Medulla oblongata (tissue), 1 donor: ENCODE measurements around the gene AHDC1.
A peak's percentile ranks its signal among the peaks of the same experiment; 100 is the strongest.
"Not testable (repeated sequence)": the region's sequence is repeated elsewhere in the genome, so short reads cannot be mapped to it uniquely, and the experiment has no call there.

Source experiments
- DNase-seq: peaks from one replicate; pipeline ENCODE4 v3.0.0-alpha.2; 2015; ENCODE audit errors: extremely low spot score

Gene AHDC1

DNA sequence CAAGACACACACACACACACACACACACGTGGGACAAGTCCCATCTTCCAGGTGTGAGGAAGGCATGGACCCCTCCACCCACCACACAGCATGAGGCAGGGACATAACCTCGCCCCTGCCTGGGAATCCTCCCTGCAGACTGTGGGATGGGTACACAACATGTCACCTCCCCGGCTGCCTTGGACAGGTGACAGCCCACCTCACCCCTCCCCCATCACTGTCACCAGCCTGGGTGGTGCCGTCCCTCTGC, 40.7 kb downstream of the AHDC1 start:
- no peak for DNase-seq

DNA sequence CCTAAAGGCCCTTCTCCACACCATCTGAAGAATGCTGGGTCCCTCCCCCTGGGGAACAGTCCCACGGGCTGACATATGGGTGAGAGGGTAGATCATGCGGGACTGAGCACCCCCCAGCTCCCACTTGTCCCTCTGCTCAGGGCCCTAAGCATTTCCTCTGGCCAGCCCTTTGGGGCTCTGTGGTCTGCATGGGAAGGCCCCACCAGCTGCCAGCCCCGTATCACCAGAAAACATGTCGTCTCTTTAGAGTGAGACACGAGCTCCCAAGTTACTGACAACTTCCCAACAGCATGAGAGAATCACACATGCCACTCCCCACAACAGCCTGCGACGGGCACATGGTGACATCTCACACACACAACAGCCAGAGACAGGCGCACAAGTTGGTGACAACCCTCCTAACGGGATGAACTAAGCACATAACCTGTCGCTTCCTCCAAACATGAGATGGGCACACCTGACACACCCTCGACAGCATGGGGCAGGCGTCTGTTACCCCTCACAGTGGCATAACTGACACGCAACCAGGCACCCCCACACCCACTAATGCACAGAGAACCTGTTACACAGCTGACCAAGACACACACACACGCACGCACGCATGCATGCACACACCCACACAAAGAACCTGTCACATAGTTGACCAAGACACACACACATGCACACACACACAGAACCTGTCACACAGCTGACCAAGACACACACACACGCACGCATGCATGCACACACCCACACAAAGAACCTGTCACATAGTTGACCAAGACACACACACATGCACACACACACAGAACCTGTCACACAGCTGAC, 41.2 kb downstream of the AHDC1 start:
- DNase-seq = no peak

DNA sequence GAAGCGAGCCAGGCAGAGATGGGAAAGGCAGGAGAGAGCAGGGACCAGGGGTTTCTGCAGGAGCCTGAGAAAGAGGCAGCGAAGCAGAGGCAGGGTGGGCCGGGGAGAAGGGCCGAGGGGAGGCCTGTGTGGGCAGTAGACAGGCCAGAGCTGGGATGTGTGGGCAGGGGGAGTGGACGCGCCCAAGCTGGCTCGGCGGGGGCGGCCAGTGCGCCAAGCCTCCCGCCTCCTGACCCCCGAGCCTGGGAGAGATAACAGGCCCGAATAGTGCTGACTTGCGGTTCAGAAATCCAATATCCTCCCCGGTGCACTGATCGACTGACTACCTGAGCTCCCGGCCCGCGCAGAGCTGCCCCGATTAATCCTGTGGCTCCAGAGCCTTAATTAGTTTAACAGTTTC, 41.9 kb downstream of the AHDC1 start:
- DNase-seq = no peak

DNA sequence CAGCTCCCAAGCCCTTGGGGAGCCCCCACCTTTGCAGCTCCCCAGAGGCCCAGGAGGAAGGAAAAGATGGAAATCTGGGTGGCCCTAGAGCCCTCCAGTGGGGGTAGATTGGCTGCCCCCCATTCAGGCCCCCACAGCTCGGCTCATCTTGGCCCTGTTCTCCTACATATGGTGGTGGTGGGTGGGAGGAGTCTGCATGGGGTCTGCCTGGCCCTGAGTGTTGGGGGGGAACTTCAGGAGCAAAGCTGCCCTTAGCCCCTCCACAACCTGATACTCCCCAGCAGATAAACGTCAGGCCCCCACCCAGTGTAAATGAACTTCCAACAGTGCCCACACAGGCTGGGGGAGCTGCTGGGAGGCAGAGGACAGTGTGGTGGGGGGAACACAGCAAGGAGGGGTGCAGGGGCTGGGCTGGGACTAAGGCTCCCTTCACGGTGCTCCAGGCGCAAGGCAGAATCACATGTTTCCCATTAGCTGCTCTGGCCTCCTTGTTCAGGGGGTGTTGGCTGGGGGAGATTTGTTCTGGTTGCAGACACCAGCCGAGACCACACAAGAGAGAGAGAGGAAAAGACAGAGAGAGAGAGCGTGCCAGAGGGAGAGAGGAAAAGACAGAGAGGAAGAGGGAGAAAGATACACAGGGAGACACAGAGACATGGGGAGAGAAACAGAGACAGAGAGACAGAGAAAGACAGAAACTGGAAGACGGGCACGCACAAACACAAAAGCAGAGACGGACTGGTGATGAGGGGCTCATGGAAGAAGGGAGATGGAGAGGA, 42.6 kb downstream of the AHDC1 start:
- peak; percentile 65 for DNase-seq

DNA sequence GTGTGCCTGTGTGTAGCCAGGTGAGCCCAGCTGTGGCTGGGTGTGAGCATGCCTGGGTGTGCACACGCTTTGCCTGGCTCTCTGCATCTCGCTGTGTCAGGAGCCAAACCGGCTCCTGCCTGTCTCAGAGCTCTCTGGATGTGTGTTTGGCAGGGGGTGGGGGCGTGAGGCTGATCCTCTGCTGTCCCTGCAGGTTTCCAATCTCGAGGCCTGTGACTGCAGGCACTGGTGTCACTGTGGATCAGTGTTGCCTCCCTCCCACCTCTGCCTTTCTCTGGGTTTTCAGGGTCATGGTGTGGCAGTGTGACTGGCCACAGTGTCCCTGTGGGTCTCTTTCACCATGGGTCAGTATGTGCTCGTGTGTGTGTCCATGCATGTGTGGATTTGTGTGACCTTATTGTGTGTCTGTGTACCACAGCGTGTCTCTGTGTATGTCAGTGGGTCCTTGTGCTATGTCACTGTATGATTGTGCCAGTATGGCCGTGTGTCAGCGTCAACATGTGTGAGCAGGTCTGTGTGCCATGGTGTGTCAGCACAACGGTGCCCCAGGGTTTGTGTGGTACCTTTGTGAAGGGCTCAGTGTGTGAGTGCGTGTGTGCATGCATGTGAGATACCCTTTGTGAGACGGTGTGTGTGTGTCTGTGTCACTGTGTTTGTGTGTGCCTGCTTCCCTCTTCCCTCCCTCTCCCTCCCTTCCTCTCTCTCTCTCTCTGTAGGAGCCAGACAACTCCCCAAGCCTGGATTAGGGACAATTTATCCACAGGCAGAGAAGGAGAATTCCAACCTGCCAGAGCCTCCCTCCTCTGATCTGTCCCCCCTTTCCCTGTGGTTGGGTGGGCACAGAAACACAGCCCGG, 43.4 kb downstream of the AHDC1 start:
- DNase-seq = no peak

DNA sequence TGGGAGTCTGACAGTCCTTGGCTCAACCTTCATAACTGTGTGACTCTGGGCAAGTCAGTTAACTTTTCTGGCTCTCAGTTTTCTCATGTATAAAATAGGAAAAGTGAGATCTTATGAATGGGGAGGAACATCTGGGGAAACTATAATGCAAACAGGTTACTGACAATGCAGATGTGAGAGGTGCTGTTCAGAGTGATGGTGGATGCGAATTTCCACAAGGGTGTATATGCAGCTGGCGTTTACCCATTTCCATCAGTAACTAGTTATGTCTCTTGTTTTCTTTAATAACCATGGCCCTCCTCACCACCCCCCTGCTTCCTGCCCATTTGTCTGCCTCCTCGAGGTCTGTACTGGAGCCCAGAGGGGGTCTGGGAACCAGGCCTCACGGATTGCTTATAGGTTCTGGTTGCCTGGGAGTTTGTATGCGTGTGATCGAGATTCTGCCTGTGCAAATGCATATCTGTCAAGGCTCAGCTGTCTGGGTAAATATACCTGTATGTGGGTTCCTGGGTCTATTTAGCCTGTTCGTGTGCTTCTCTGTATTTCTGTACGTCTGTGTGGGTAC, 44.4 kb downstream of the AHDC1 start:
- no peak for DNase-seq

DNA sequence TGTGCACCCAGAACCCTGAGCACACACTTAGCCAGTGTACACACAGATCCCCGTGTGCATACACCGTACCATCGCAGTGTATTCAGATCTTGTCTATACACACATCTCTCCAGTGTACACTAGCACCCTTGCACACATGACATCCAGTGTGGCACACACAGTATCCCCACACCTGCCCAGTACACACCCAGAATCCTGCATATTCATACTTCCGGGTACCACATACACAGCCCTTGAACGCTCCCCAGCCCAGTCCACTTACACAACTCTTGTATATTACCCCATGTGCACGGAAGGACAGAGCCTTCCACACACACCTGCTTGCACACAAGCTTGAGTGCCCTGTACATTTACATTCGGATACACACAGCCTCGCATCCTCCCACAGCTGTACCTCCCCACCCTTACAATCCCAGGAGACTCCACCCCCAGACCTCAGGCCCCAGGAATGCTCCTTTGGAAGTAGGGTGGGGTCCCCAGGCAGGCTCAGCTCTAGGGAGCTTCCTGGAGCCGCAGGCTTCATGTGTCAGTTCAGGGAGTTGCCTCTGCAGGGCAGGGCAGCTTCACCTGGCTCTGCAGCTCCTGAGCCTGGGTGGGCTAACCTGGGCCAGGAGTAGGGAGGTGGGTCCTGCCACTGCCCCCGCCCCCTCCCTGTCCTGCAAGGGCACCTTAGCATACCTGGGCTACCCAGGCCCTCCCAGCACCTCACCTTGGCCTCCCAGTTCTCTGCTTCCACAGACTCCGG, 46.2 kb downstream of the AHDC1 start:
- no peak for DNase-seq

DNA sequence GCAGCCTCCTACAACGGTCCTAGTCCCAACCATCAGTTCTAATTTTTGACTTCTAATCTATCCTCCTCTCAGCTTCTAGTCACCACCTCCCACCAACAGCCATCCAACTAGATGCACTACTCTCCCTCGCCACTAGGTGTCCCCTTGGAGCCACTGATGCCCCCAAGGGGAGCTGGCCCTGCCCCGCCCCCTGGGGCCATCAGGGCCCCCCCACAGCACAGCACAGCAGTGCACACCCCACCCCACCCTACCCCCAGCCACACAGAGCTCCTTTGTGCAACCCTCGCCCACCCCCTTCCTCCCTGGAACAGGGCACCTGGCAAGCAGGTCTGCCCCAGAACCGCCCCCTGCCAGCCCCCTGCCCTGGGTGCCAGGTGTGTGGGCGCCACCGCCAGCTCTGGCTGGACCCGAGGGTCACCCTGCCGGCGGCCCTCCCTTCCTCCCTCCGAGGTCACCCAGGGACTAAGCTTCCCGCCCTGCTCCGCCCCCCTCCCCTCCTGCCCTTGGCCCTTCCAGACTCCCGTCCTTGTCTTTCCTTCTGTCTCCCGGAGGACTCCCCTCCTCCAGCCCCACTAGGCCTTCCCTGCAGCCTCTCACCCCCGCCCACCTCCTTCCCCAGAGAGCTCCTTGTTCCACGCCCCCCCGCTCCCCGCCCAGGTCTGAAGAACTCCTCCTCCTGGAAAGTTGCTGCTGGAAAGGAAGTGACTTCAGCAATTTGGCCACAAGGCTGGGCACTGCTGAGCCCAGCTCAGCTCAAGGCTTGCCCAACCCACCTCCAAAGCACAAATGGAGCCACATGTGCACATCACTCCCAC, 47.0 kb downstream of the AHDC1 start:
- peak; percentile 86 for DNase-seq

DNA sequence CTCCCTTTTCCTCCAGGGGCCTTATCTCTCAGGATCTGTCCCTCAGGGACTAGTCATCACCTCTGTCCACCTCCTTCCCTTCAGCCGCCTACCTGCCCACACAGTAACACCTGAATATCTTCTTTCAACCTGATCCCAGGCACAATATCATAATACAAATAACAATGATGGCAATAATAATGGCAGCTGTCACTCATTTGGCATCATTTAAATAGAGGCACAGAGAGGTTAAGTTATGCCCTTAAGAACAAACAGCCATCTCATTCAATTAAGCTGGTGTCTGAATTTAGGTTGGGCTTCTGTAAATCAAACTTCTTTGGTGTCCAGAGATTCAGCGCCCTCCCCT, 47.5 kb downstream of the AHDC1 start:
- DNase-seq = no peak

DNA sequence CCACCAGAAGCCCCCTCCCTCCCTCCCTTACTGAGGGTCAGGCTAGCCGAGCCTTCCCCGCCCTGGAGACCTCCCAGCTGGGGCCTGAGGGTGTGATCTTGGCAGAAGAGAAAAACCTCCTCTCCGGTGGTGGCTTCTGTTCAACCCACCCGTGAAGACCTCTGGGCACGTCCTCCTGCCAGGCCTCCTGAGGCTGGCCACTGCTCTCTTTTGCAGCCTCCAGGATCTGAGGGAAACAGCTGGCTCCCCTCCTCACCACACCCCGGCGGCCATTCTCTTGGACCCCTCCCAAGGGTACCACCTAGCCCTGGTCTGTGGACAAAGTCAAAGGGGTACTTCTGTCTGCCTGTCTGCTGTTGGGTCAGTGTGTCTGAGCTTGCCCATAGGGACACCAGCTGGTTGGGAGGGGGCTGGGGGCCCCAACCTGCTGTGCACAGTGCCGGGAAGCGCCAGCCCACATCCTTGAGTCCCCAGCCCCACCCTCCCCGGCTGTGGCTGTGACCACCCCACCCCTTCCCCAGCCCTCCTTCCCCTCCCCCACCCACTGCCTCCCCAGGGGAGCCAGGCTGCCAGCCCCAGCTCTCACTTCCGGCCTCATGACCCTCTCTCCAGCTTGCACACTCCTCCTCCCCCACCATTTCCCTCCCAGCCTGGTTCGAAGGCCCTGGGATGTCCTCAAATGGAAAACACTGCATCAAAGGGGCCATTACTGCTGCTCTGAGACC, 48.1 kb downstream of the AHDC1 start:
- no peak for DNase-seq

DNA sequence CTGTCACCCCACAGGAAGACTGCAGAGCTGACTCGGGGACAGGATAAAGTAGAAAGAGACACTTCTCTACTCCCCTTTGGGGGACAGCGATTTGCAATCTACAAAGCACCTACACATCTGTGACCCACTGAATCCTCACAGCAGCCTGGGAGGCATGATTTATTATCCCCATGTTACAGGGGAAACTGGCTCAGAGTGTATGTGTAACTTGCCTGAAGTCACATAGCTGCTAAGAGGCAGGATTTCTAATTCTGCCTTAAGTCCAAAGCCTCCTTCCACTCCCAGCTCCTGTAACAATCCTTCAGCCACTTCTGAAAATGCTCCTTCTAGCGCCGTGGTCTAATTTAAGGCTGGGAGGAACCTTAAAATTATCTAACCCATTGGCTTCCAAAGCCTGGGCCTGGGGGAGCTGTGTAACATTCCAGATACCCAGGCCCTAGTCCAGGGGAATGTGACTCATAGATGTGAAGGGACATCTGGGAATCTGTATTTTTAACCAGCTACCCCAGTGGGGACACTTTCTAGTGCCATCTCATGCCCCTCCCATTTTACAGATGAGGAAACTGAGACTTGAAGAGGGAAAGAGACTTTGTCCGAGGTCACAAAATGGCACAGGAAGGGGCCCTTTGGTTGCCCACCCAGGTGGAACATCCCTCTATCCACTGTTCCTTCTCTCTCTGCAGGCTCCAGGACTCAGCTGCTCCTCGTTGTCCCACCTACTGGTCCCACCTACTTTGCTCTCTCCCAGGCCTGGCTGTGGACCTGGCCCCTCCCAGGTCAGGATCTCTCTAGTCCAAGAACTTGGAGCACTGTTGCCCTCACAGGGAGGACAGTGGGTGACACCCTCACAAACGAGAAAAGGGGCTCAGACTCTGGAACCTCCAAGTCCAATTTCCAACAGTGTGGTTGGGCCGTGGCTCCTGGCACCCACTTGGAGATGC, 48.9 kb downstream of the AHDC1 start:
- no peak for DNase-seq

DNA sequence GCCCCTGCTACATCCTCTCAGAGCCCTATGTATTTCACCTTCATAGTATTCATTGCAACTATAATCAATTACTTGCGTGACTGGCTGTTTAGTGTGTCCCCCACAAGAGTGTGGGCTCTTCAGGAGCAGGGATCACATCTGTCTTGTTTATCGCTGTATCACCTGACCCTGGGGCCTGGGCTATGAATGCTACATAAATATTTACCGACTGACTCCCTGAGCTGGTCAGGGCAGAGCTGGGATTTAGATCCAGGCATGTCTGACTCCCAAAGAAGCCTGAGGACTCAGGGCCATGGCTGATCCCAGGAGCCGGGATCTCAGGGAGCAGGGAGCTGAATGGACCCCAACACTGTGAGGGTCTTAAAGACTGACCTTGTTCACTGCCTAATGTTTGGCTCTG, 49.7 kb downstream of the AHDC1 start:
- DNase-seq = no peak

DNA sequence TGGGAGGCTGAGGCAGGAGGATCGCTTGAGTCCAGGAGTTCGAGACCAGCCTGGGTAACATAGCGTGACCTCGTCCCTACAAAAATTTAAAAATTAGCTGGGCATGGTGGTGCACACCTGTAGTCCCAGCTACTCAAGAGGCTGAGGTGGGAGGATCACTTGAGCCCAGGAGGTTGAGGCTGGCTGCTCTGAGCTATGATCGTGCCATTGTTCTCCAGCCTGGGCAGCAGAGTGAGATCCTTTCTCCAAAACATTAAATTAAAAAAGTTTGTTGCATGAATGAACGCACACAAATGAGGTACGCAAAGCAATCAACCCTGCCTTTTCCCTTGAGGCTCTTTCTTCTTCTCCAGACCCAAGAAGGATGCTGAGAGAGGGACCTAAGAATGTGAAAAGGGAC, 50.1 kb downstream of the AHDC1 start:
- not testable (repeated sequence) for DNase-seq

DNA sequence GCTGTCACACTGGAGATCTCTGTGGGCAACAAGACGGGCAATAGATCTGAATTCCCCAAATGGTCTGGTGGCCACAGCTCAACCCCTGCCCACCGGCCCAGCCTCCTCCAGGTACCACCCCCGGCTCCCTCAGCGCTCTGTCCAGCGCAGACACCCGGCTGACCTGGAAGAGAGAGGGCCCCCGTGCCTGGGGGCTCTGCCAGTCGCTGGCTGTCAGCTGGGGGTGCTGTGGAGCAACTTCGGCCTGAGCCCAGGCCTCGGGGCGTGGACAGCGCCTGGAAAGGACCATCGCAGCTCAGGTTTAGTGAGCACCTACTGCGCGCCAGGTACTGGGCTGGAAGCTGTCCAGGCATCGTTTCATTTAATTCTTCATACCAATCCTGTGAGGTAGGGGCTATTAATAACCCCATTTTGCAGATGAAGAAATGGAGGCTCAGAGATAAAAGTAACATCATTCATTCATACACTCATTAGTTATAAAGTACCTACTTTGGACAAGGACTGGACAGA, 51.0 kb downstream of the AHDC1 start:
- DNase-seq = no peak

DNA sequence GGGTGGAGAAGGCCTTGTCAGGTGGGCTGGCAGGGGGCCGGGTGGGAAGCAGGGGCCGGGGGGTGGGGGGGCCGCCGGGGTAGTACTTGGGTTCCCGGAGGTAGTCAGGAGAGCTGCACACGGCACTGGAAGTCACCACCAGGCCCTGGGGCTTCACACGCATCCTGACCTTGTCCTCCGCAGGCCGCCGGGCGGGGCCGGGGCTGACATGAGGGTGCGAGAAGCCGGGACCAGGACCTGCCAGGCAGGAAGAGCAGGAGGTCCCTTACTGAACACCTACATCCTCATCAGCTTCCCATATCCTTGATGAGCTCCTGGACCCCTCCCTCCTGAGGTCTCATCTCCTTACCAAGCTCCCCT, 52.0 kb downstream of the AHDC1 start:
- no peak for DNase-seq

DNA sequence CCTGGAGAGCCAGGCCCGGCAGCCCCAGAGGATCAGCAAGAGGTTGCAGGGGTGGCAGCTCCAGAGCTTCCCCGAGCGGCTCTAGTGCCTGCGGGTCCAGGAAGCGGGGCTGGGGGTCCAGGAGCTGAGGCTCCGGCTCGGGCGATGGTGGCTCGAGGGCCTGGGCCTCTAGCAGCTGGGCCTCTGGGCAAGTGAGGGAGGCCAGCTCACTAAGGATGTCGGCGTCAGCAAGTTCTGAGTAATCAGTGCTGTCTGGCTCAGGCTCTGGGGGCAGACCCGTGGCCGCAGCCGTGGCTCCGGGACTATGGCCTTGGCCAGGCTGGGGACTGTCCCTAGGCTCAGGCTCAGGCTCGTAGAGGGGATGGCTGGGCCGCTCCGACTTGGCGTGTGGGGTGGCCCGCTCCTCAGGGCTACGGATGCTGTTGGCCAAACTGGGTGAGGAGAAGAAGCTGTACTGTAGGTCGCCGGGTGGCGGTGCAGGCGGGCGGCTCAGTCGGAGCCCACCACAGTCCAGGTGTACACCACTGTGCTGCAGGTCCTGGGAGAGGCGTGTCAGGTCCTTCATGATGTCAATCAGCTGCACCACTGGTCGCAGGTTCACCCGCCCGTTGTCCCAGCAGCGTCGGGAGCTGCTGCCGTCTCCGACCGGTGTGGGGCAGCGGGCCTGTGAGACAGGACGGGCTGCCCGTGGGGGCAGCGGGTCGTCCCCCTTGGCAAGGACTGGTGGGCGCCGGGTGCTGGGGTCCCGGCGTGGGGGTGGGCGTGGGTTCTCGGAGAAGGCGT, 52.6 kb downstream of the AHDC1 start:
- no peak for DNase-seq

DNA sequence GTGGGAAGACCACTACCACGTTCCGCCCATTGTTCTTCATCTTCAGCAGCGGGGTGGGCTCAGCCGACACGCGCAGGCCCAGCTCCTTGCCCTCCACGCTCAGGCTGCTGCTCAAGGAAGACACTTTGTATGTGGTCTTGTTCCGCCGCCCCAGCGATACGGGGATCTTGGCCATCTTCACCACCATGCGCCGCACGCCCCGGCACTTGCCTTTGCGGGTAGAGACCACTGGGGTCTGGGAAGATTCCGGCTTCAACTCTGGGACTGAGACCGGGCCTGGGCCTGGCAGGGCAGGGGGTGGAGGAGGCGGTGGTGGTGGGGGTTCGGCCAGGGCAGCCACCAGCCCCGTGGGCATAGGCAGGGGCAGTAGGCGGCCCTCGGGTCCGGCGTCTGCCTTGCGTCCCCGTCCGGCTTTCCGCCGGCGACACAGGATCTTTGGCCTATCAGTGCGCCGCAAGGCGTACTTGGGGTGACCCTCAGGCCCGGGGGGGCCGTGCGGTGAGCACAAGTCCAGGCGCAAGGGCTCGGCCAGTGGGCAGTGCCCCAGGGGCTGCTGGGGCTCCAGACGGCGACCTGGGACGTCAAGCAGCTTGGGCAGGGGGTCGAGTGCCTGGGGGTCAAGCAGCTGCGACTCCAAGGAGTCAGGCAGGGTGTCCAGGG, 53.3 kb downstream of the AHDC1 start:
- DNase-seq = no peak
